ELF-1 (cell line): ENCODE results near the gene BTAF1.
A peak's percentile ranks its signal among the peaks of the same experiment; 100 is the strongest.
"Not testable (repeated sequence)": the region's sequence is repeated elsewhere in the genome, so short reads cannot be mapped to it uniquely, and the experiment has no call there.

ENCODE experiments used
- DNase-seq: peaks from one replicate; pipeline ENCODE4 v3.0.0-alpha.2; 2016; ENCODE audit warnings: low read depth, low spot score

BTAF1 gene

GRCh38 chr10:91923371-91924211, at the start of gene BTAF1:
BTAF1 (plus strand) TSS chr10:91923770; CDS start chr10:91924077, 307 bp downstream.
- peak; percentile 96 for DNase-seq

GRCh38 chr10:91875156-91875555, 48.4 kb upstream of the BTAF1 start:
- no peak for DNase-seq

DNA sequence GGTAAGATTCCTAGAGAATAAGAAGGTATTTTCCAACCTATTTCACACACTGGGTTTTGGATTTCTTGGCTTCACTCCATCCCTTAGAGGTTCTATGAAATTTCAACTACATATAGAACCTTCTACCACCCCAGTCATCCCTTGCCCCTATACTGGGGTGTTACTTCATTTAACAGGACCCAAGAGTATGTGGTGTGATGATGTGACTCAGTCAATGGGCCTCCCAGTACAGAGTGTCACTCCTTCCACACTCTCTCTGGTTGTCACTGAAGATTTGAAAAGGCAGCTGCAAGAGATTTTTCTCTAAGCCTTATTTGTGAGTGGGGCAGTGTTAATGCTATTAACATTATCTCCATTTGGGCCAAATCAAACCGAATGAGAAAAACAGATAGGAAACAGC, 47.8 kb upstream of the BTAF1 start:
- DNase-seq = no peak

- no peak for DNase-seq
These were observed 43.9 kb upstream of the BTAF1 start for GRCh38 chr10:91879515-91880170.

DNA sequence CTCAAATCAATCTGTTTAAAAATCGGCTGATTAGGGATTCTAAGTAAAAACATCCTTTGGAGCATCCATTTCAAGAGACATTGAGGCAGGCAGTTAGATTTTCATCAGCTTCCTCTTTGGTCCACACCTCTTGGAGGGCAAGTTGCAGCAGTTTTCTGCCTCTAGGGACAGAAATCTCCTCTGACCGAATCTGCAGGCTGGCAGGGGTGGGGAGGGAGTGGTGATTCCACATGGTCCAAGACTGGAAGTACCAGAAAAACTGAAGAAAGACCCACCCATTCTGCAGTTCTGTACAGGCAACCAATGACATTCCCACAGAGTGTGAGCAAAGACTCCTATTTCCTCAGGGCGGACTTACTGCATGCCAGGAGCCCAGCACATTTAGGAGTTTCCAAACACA, 43.3 kb upstream of the BTAF1 start:
- peak; percentile 87 for DNase-seq

DNA sequence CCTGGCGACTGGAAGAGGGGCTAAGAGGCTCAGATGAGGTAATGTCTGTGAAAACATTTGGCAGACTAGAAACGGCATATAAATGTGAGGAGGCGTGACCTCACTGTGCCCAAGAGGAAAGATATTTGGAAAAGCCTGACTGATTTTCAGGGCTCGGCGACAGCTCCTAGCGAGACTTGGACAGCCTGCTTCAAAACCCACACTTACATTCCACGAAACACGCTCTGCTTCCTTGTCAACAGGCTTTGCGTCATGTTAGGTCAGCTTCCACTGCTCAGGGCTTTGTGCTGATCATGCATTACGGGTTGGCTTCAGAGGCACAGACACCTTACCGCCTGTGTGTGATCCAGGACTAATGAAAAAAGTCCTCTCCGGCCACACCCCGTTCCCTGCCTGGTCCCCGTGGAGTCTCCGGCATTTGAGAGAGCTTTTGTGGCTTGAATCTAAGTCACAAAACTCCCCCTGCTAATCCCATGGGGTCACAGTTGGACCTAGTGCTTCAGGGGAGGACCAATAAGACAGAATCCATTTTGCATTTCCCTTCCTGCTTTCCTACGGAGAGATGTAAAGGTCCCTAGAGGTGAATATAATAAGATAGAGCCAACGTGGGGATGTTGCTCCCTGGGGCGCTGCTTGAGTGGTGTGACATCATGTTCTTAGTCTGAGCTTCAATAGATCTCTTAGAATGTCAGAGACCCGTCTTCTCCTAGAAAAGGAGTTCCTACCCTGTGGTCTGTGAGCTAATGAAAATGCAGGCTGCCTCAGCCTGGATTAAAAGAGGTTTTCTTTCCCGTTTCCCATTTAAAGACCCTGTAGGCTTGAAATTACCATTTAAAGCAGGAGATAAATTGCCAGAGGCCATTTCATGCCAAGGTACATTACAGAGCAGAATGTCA, 39.8 kb upstream of the BTAF1 start:
- DNase-seq = peak; percentile 69

- DNase-seq = no peak
These were observed 39.0 kb upstream of the BTAF1 start for GRCh38 chr10:91884536-91884935.

GRCh38 chr10:91885362-91886079, 38.0 kb upstream of the BTAF1 start:
- DNase-seq = no peak

GRCh38 chr10:91886954-91887271, 36.7 kb upstream of the BTAF1 start:
- DNase-seq = no peak

DNA sequence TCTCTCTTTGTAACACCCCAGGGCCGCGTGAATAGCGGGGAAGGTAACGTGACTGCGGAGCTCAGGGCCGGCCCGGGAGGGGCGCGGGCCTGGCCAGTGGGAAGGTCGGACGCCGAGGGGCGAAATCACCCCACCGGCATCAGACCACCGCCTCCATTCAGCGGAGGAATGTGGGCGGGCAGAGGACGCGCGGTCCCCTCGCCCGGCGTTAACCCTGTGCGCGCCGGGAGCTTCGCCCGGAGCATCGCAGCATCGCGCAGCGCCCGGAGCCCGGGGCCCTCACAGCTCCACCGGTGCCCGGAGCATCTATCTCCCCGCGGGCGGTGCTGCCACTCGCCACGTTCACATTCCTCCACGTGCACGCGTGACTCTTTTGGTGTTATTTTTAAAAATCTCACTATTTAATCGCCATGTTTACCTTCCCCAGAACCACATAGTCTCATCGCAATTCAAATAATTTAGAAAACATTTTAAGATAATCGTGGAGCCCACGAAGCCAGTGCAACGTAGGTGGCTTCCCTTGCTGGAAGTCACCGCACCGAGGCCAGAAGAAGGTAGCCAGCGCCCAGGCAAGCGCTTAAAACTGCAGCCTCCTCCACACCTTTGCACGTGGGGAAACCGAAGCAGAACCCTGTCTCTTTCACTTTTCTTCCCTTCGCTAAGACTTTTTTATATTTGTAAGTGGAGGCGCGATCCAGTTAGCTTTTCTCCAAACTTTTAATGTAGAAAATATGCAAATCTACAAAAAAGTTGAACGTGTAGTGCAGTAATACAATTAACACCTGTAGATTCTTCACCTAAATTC, 36.1 kb upstream of the BTAF1 start:
- peak; percentile 96 for DNase-seq

- peak; percentile 66 for DNase-seq
These were observed 32.2 kb upstream of the BTAF1 start for GRCh38 chr10:91891125-91892001.

DNA sequence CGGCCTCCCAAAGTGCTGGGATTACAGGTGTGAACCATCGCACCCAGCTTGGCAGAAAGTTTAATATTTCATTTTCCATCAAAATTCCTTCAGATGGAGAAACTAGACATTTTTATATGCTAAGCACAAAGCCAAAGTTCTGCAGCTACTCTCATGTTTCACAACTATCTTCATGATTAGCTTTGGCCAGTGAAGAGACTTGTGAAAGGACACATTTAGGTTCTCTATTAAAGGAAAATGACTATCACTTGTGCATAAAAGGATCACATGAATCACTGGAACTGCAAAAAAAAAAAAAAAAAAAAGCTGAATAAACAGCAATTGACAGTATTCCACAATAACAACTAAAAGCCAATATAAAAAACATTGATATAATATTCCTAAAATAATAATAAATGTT, 30.5 kb upstream of the BTAF1 start:
- no peak for DNase-seq

DNA sequence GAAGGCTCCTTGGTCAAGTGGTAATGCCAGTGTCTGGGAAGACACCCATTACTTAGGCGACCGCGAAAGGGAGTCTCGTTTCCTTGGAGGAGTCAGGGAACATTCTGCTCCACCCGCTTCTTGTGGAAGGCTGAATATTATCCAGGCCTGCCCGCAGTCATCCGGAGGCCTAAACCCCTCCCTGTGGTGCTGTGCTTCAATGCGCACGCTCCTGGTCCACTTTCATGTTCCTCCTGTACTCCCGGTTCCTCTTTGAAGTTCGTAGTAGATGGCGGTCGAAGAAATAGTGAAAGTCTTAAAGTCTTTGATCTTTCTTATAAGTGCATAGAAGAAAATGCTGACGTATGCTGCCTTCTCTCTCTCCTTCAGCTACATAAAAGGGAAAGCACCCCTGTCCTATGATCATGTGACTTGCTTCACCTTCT, 29.3 kb upstream of the BTAF1 start:
- not testable (repeated sequence) for DNase-seq

GRCh38 chr10:91896212-91896756, 27.3 kb upstream of the BTAF1 start:
- DNase-seq = no peak

DNA sequence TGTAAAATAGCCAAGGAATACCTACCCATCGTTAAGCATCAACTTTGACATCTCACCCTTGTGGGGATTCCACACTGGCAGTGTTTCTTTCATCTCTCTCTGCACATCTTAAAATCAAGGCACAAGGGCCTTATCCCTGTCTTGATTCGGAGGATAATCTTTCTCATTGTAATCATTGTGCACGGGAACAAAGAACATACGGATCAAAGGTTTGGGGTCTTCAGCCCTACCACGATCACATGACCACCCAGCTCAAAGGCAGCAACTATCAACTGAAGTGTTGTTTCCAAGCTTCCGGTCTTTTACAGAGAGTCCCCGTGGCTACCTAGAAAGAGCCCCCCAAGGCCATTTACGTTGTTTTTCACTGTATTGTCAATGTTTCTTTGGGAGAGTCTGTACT, 26.1 kb upstream of the BTAF1 start:
- DNase-seq = no peak

DNA sequence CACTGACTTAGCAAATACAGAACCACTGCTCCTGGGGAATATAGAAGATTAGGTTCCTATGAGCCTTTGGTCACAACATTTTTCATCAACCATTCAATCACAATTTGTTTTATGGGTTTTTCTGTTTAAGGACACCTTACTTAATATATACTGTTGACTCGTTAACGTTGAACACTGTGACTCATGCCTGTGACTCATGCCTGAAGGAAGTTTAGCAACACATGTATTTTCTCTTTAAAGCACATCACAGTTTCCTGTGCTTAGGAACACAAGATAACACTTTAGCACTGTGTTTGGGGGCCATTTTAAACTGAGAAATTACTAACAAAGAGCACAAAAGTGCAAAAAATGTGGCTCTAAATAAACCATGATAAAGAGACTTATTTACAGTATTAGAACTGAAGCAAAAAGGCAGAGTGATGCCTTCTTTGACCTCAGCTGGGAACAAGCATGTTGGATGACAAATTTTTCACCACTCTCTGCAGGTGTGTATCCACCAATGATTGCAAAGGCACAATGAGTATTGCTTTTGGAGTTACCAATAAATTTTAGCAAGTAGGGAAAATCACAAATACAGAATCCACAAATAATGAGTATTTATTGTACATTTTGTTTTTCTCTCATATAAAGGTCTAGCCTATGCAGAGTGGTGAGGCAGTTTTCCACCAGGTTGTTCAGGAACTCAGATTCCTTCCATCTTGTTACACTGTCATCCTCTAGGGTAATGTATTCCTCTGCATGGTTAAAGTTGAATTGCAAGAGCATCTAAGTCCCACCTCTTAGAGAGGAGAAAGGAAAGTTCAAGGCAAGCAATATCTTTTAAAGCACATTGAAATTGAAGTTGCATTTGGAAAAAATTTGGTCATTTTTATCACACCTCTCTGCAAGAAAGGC, 21.5 kb upstream of the BTAF1 start:
- DNase-seq = no peak

GRCh38 chr10:91907033-91907594, 16.5 kb upstream of the BTAF1 start:
- no peak for DNase-seq

DNA sequence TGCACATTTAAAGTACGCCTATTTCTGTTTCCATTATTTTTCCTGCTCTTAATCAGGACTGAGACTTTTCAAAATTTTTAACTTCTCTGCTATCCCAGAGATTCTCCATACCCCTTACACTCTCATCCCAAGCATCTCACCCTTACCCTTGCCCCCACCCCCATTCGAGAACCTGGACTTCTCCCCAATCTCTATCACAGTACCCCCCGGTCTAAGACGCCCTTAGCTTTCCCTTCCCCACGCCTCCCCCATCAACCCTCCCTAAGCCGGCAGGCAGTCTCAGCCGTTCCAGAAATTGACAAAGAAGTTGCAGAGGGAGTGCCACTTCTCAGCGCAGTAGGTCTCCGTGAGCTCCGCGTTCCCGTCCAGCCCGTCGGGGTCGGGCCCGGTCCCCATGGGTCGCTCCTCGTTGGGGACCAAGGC, 15.6 kb upstream of the BTAF1 start:
- no peak for DNase-seq
